GM19328 (cell line): Measurements from ENCODE around the gene MIOS.
"Not testable (repeated sequence)": the region's sequence is repeated elsewhere in the genome, so short reads cannot be mapped to it uniquely, and the experiment has no call there.

Experiments
- ATAC-seq: cut with Tn5 transposase; IDR thresholded peaks from one replicate; pipeline ENCODE4 v1.9.1; 2021; ENCODE audit warnings: mild to moderate bottlenecking, moderate library complexity; ENCODE audit not compliant: unreplicated experiment

The MIOS gene

GRCh38 chr7:7554021-7554432 lies 12.7 kb upstream of the MIOS start:
- ATAC-seq: no peak

GRCh38 chr7:7554649-7555575 lies 11.8 kb upstream of the MIOS start:
- no peak for ATAC-seq

- no peak for ATAC-seq
These were observed 9.8 kb upstream of the MIOS start for GRCh38 chr7:7556852-7557251.

DNA sequence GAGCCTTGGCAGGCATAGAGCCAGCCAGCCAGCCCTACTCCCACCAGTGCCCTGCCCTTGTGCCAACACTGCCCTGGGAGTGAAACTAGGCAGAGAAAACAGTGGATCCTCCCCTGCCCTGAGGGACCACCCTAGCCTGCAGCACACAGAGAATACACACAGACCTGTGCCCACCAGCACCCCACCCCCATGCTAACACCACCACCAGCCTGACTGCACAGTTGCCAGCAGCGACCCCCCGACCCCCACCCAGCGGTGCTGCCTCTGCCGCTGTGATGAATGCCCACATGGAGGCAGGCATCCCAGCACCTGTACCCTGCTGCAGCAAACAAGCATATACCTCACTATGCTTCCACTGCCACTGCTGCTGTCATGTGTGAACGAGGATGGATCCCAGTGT lies 9.4 kb upstream of the MIOS start:
- ATAC-seq: no peak

DNA sequence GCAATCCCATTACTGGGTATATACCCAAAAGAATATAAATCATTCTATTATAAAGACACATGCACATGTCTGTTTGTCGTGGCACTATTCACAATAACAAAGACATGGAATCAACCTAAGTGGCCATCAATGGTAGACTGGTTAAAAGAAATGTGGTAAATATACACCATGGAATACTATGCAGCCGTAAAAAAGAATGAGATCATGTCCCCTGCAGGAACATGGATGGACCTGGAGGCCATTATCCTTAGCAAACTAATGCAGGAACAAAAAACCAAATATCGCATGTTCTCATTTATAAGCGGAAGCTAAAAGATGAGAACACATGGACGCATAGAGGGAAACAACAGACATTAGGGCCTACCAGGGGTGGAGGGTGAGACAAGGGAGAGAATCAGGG lies 5.1 kb upstream of the MIOS start:
- not testable (repeated sequence) for ATAC-seq

- no peak for ATAC-seq
These were observed 3.9 kb upstream of the MIOS start for GRCh38 chr7:7562736-7563135.

DNA sequence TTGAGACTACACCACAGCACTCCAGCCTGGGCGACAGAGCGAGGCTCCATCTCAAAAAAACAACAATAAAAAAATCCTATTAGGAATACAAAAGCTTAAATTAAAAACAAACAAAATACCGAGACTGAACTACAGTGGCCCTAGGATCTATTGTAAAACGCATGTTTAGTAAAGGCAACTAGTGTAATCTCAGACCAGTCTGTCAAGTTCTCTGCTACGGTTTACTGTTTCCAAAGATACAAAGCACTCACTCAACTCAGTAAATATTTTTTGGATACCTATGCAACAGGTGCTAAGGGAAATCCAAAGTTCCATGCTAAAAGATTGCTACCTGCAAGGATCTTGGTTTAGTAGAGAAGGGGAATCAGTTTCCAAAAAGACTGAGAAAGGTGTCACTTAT lies 3.4 kb upstream of the MIOS start:
- no peak for ATAC-seq

- ATAC-seq: no peak
These were observed 2.9 kb upstream of the MIOS start for GRCh38 chr7:7563813-7564212.

DNA sequence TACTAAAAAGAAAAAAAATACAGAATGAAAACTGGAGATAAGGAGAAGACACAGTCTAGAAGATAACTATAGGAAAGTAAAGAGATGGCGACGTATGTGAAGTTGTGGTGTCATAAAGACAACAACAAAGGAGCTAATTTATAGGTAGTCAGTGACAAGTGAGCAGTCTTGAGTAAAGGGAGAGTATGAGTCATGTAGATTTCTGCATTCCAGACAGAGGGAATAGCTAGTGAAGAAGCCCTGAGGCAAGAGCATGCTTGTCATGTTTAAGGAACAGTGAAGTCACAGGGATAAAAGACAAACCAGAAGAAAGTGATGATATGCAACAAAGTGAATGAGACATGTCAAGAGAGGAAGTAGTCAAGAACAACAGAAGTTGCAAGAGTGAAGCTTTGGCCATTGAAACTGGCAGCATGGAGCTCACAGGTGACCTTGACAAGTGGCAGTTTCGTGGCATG lies 2.3 kb upstream of the MIOS start:
- ATAC-seq: no peak

- ATAC-seq: no peak
These were observed 1.5 kb upstream of the MIOS start for GRCh38 chr7:7565018-7565680.

DNA sequence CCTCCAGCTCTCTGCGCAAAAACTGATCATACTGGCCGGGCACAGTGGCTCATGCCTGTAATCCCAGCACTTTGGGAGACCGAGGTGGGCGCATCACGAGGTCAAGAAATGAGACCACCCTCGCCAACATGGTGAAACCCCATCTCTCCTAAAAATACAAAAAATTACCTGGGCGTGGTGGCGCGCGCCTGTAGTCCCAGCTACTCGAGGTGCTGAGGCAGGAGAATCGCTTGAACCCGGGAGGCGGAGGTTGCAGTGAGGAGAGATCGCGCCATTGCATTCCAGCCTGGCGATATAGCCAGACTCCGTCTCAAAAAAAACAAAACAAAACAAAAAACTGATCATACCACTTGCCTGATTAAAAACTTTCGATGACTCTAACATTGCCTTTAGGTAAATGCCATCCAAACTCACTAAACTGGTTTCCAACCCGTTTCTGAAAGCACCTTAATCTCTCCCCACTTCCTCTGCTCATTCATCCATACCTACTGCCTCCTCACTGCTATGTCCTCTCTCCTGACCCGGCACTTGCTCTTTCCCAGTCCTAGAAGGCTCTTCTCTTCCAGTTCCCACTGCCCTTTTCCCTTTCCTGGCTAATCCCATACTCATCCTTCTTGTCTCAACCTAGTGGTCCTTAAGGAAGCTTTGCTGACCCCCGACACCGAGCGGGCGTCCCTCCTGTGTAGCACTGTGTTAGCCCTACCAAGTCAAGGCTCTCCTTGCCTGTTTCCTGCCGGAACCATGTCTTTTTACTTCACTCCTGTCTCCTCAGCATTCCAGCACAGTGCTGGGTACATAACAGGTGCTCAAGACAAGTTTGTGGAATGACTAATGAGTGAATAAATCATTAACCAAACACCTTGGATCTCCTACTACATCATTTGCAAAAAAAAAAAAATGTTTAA lies 686 bp upstream of the MIOS start:
- ATAC-seq: peak; percentile 15

DNA sequence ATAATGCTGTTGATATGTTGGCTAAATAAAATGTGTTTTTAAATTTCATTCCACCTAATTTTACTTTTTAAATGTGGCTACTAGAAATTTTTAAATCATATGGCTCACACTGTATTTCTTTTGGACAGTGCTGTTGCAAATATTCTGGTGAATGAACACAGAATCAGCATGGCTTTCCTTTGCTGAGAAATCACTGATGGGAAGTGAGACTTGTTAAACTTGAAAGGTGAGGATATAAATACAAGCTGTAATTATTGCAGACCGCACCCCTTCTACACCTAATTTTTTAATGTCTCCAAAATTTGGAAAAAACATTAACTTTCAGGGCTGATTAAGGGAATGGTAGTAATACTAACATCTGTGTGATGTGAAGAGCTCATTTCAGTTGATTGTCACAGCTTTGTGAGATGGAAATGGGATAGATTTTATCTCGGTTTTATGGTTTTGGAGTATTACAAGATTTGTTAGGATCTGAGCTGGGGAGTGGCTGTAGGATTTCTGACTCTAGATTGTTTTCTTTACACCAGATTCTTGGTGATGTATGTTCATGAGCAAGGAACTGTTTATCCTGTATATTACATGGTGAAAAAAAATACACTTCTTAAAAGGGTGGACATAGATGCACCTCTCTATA lies 1.3 kb downstream of the MIOS start:
- no peak for ATAC-seq

GRCh38 chr7:7568553-7568952 lies 1.9 kb downstream of the MIOS start:
- ATAC-seq: no peak

DNA sequence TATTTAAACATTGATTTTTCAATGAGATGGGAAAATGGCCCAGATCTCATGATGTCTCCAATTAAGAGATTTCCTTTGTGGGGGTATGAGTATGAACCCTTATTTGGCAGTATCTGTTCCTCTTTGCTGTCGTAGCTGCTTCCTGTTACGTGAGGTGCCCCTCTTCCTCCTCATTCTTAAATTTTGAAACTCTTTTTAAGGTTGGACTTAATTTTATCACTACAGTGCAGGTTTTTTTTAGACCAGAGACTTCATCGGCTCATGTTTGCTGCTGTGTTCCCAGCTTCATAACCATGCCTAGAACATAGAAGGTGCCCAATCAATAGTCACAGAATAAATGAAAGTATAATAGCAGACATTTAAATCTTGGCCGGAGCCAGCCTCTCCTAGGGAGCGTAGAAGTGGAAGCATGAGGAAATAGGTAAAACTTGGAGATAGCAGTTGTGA lies 2.4 kb downstream of the MIOS start:
- peak; percentile 32 for ATAC-seq

GRCh38 chr7:7569615-7570014 lies 2.9 kb downstream of the MIOS start:
- ATAC-seq: no peak

DNA sequence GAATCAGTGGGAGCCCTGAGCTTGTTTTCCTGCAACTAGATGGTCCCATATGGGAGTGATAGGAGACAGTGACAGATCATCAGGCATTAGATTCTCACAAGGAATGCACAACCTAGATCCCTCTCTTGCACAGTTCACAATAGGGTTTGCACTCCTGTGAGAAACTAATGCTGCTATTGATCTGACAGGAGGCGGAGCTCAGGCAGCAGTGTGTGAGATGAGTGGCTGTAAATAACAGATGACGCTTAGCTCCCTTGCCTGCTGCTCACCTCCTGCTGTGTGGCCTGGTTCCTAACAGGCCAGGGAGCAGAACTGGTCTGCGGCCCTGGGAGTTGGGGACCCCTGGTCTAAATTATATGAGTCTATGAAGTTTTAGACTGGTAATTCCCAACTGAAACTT lies 3.9 kb downstream of the MIOS start:
- ATAC-seq: no peak

- no peak for ATAC-seq
These were observed 7.0 kb downstream of the MIOS start for GRCh38 chr7:7573701-7574100.

DNA sequence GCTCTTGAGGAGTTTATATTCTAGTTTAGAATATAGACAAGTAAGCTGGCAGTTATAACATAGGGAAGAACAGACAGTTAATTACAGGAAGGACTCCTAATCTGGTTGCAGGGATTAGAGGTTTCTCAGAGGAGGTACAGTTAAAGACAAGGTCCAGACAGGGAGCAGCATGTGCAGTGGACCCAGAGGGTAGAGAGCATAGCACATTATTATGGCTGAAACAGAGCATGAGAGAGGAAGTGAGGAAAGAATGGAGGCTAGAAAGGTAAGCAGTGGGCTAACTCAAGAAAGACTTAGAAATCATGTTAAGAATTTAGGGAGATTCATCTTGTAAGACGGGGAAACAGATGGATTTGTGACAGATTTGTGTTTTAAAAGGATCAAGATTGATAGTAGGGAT lies 9.7 kb downstream of the MIOS start:
- no peak for ATAC-seq

DNA sequence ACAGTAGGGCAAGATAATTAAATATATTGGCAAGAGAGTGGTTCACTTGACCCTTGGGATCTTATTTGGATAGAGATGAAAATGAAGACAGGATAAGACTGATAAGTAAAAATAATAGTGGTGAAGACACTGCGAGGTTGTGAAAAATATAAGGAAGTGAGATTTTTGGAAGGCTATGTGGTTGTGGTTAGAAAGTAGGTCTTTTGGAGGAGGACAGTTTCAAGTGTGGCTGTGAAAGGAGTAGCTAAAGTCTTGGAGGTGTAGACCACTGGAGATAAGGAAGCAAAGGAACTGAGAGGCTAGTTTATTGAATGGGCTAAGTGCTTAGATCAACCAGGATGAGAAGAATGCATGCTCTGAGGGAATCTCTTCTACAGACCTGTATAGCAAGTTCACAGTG lies 11.2 kb downstream of the MIOS start:
- ATAC-seq: peak; percentile 54

DNA sequence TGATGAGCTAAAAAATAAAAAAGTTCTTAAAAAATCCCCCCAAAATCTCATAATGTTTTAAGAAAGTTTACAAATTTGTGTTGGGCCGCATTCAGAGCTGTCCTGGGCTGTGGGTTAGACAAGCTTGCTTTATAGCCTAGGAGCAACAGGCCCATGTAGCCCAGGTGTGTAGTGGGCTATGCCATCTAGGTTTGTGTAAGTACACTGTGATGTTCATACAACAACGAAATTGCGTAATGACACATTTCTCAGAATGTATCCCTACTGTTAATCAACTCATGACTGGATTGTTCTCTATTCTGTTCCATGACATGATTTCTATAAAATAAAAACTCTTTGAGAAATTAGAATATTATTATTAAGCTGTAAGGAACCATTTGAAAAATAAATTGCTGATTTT lies 13.0 kb downstream of the MIOS start:
- ATAC-seq: no peak
